Stimulated activated CD8-positive, alpha-beta memory T cell treated with anti-CD3 and anti-CD28 coated beads, Interleukin-7, amount 100 ng/mL, for 1 hour (primary cell): Measurements from ENCODE around the gene TMPRSS3.

Source experiments
- DNase-seq, 2 donors: peaks; one replicate each; pipeline ENCODE4 v3.0.0-alpha.2; 2020; ENCODE audit warnings: low read depth in 2 of 2

The TMPRSS3 gene

GRCh38 chr21:42395905-42396651, at the start of gene TMPRSS3:
TSS of gene TMPRSS3 (minus strand) at chr21:42396052. CDS start at chr21:42395417, 635 bp downstream.
- no peak for DNase-seq

GRCh38 chr21:42445311-42445710, 49.5 kb upstream of the TMPRSS3 start:
- no peak for DNase-seq

- no peak for DNase-seq
Measured at GRCh38 chr21:42444745-42445059, 48.9 kb upstream of the TMPRSS3 start.

- DNase-seq: no peak
Measured at GRCh38 chr21:42443876-42444744, 48.3 kb upstream of the TMPRSS3 start.

- DNase-seq: no peak
Measured at GRCh38 chr21:42443181-42443785, 47.4 kb upstream of the TMPRSS3 start.

GRCh38 chr21:42441963-42442362, 46.1 kb upstream of the TMPRSS3 start:
- DNase-seq: no peak

- DNase-seq: no peak
Measured at GRCh38 chr21:42440187-42440792, 44.4 kb upstream of the TMPRSS3 start.

- no peak for DNase-seq
Measured at GRCh38 chr21:42439284-42440186, 43.7 kb upstream of the TMPRSS3 start.

- DNase-seq: no peak
Measured at GRCh38 chr21:42438316-42439205, 42.7 kb upstream of the TMPRSS3 start.

GRCh38 chr21:42437786-42438185, 41.9 kb upstream of the TMPRSS3 start:
- DNase-seq: no peak

GRCh38 chr21:42436914-42437313, 41.1 kb upstream of the TMPRSS3 start:
- no peak for DNase-seq

GRCh38 chr21:42435833-42436232, 40.0 kb upstream of the TMPRSS3 start:
- no peak for DNase-seq

GRCh38 chr21:42435401-42435800, 39.5 kb upstream of the TMPRSS3 start:
- DNase-seq: no peak

GRCh38 chr21:42434884-42435283, 39.0 kb upstream of the TMPRSS3 start:
- no peak for DNase-seq

GRCh38 chr21:42433946-42434551, 38.2 kb upstream of the TMPRSS3 start:
- DNase-seq: no peak

- no peak for DNase-seq
Measured at GRCh38 chr21:42432695-42433094, 36.8 kb upstream of the TMPRSS3 start.

GRCh38 chr21:42431196-42431595, 35.3 kb upstream of the TMPRSS3 start:
- no peak for DNase-seq

GRCh38 chr21:42430521-42430920, 34.7 kb upstream of the TMPRSS3 start:
- DNase-seq: no peak

GRCh38 chr21:42429856-42430255, 34.0 kb upstream of the TMPRSS3 start:
- no peak for DNase-seq

GRCh38 chr21:42429021-42429420, 33.2 kb upstream of the TMPRSS3 start:
- no peak for DNase-seq
